HCT116 (cell line): Measurements from ENCODE around the gene SPEF1. TPM values are rescaled to one million over a fixed set of nuclear protein-coding genes. Genes with fewer than 3 reads are reported as not detected.

Experiments used
- ATAC-seq: fragments of 200-7000 bp; cut with Tn5 transposase; 2 replicates; pipeline ENCODE4 v1.9.1; 2020; ENCODE audit warnings: mild to moderate bottlenecking, moderate library complexity
- BruUV-seq: library from RNA; stranded (reverse); fragments of 400-500 nt; replicated peaks from 2 replicates; lab custom pipeline; 2021; lab: Mats Ljungman, UMichigan
- CTCF ChIA-PET: fragments of 300-600 bp; sonication (Branson Sonifier 250); formaldehyde crosslinking; loops from one replicate; lab custom pipeline; 2021; ENCODE audit warnings: antibody characterized with exemption; lab: Charles Lee
- POLR2A ChIA-PET: fragments of 300-600, 350-600 bp; sonication (Branson Sonifier 250); formaldehyde crosslinking; loops from one replicate; lab custom pipeline; 2021; ENCODE audit warnings: antibody characterized with exemption; lab: Charles Lee
- RAD21 ChIA-PET, 2 experiments: fragments of 300-600 bp; sonication (Branson Sonifier 250); formaldehyde crosslinking; loops; one replicate each; lab custom pipeline; 2023; ENCODE audit warnings: low total read pairs in 2 of 2; ENCODE audit not compliant: uncharacterized antibody in 2 of 2, unreplicated experiment in 2 of 2, low non-redundant PET in 1 of 2; lab: Charles Lee
- DNase-seq: peaks from one replicate; pipeline ENCODE4 v3.0.0-alpha.2; 2010; ENCODE audit warnings: low read depth, low spot score
- H2AFZ ChIP-seq: fragments of 200-600 bp; shearing (Covaris generic), sonication (generic); 2 replicates; pipeline ENCODE4 v1.6.1; 2017; ENCODE audit warnings: low read depth, mixed run types, mixed read lengths, antibody characterized with exemption, low read length; ENCODE audit not compliant: poor library complexity, severe bottlenecking
- H3K27ac ChIP-seq: 2 replicates; pipeline ENCODE4 v1.5.1; 2012; ENCODE audit warnings: low read depth, low read length
- H3K27me3 ChIP-seq: fragments of 200-600 bp; sonication (generic); 2 replicates; pipeline ENCODE4 v1.6.1; 2016; ENCODE audit warnings: mixed run types, low read length, mixed read lengths; ENCODE audit not compliant: insufficient read depth
- H3K36me3 ChIP-seq, 2 experiments: fragments of 200-500 bp in 1 of 2; fragments of 200-600 bp in 1 of 2; sonication (Bioruptor generic) in 1 of 2; sonication (generic) in 1 of 2; 2 replicates each; pipeline versions ENCODE4 v1.5.1 to v1.6.1; 2014 to 2016; ENCODE audit warnings: low read length in 2 of 2, inconsistent platforms in 1 of 2, mixed read lengths in 1 of 2, mixed run types in 1 of 2; ENCODE audit not compliant: insufficient read depth in 2 of 2, control insufficient read depth in 1 of 2
- H3K4me1 ChIP-seq, 2 experiments: fragments of 200-600 bp in 1 of 2; sonication (generic) in 1 of 2; 2 replicates each; pipeline versions ENCODE4 v1.5.1 to v1.6.1; 2012 to 2017; ENCODE audit warnings: low read length in 2 of 2, inconsistent platforms in 1 of 2, mild to moderate bottlenecking in 1 of 2, mixed read lengths in 1 of 2, mixed run types in 1 of 2, moderate library complexity in 1 of 2; ENCODE audit not compliant: insufficient read depth in 2 of 2, control insufficient read depth in 1 of 2
- H3K4me2 ChIP-seq: fragments of 200-600 bp; sonication (generic); 2 replicates; pipeline ENCODE4 v1.6.1; 2017; ENCODE audit warnings: mixed run types, low read length, mixed read lengths
- H3K4me3 ChIP-seq, 2 experiments: fragments of 200-600 bp in 1 of 2; sonication (generic) in 1 of 2; replicated peaks in 1 of 2; 2 replicates each; pipeline ENCODE4 v1.5.1; 2011 to 2016; ENCODE audit warnings: low read length in 2 of 2, control low read depth in 1 of 2, low read depth in 1 of 2, mild to moderate bottlenecking in 1 of 2, mixed read lengths in 1 of 2, mixed run types in 1 of 2
- H3K79me2 ChIP-seq: fragments of 200-600 bp; sonication (generic); 2 replicates; pipeline ENCODE4 v1.6.1; 2017; ENCODE audit warnings: mild to moderate bottlenecking, mixed run types, low read length, moderate library complexity, mixed read lengths; ENCODE audit not compliant: insufficient read depth
- H3K9ac ChIP-seq: fragments of 200-600 bp; sonication (generic); 2 replicates; pipeline ENCODE4 v1.6.1; 2016; ENCODE audit warnings: low read length, mixed read lengths
- H3K9me2 ChIP-seq: fragments of 200-600 bp; sonication (generic), shearing (Covaris generic); 2 replicates; pipeline ENCODE4 v1.6.1; 2017; ENCODE audit warnings: mixed run types, mild to moderate bottlenecking, moderate library complexity; ENCODE audit not compliant: insufficient read depth
- H3K9me3 ChIP-seq, 2 experiments: fragments of 200-500 bp in 1 of 2; fragments of 200-600 bp in 1 of 2; sonication (Bioruptor generic) in 1 of 2; sonication (generic) in 1 of 2; 2 replicates each; pipeline ENCODE4 v1.6.1; 2014 to 2017; ENCODE audit warnings: low read length in 2 of 2, mixed read lengths in 2 of 2, inconsistent platforms in 1 of 2, low read depth in 1 of 2, mild to moderate bottlenecking in 1 of 2, mixed run types in 1 of 2, moderate library complexity in 1 of 2; ENCODE audit not compliant: control insufficient read depth in 1 of 2, insufficient read depth in 1 of 2
- H4K20me1 ChIP-seq: fragments of 200-600 bp; sonication (generic), shearing (Covaris generic); 2 replicates; pipeline ENCODE4 v1.6.1; 2017; ENCODE audit warnings: mixed run types, mild to moderate bottlenecking, moderate library complexity; ENCODE audit not compliant: insufficient read depth
- CBX3 ChIP-seq: IDR thresholded peaks from 2 replicates; pipeline ENCODE4 v1.6.1; 2012; ENCODE audit warnings: low read depth
- CEBPB ChIP-seq: IDR thresholded peaks from 2 replicates; pipeline ENCODE4 v1.6.1; 2012; ENCODE audit warnings: low read depth
- EGR1 ChIP-seq: IDR thresholded peaks from 2 replicates; pipeline ENCODE4 v1.6.1; 2012; ENCODE audit warnings: low read depth
- ELF1 ChIP-seq: IDR thresholded peaks from 2 replicates; pipeline ENCODE4 v1.6.1; 2012; ENCODE audit warnings: low read depth, borderline replicate concordance
- EZH2 ChIP-seq: fragments of 200-600 bp; sonication (generic); IDR thresholded peaks from 2 replicates; pipeline ENCODE4 v1.6.1; 2017; ENCODE audit warnings: antibody characterized with exemption, mixed run types
- EZH2phosphoT487 ChIP-seq: fragments of 200-600 bp; IDR thresholded peaks from 2 replicates; pipeline ENCODE4 v1.6.1; 2018; ENCODE audit warnings: antibody characterized with exemption, borderline replicate concordance
- FOSL1 ChIP-seq: IDR thresholded peaks from 2 replicates; pipeline ENCODE4 v1.6.1; 2012; ENCODE audit warnings: low read depth
- JUND ChIP-seq: IDR thresholded peaks from 2 replicates; pipeline ENCODE4 v1.6.1; 2012
- POLR2AphosphoS5 ChIP-seq: IDR thresholded peaks from 2 replicates; pipeline ENCODE4 v1.6.1; 2011; ENCODE audit warnings: mild to moderate bottlenecking, low read depth, low read length, moderate library complexity
- RAD21 ChIP-seq: IDR thresholded peaks from 2 replicates; pipeline ENCODE4 v1.6.1; 2012; ENCODE audit warnings: low read depth, mild to moderate bottlenecking
- SIN3A ChIP-seq: IDR thresholded peaks from 2 replicates; pipeline ENCODE4 v1.6.1; 2012; ENCODE audit warnings: low read depth
- SP1 ChIP-seq: IDR thresholded peaks from 2 replicates; pipeline ENCODE4 v1.6.1; 2012; ENCODE audit warnings: low read depth
- TCF7L2 ChIP-seq: IDR thresholded peaks from 2 replicates; pipeline ENCODE4 v1.7.0; 2011; ENCODE audit warnings: borderline replicate concordance, inconsistent platforms; ENCODE audit not compliant: insufficient read depth, insufficient read length; ENCODE audit errors: extremely low read depth
- YY1 ChIP-seq: IDR thresholded peaks from 2 replicates; pipeline ENCODE4 v1.6.1; 2011; ENCODE audit warnings: low read length, low read depth, moderate library complexity, mild to moderate bottlenecking; ENCODE audit not compliant: insufficient replicate concordance; ENCODE audit errors: extremely low read depth
- ZFX ChIP-seq: fragments of 450-650 bp; IDR thresholded peaks from 2 replicates; pipeline ENCODE4 v1.6.1; 2017
- intact Hi-C: fragments of 100-400 bp; cut with micrococcal nuclease; formaldehyde crosslinking; loops from 2 replicates; pipeline ENCODE4 v1.10.0; 2022
- total RNA-seq: library from RNA; stranded (reverse); gene quantifications from one replicate; pipeline ENCODE4 v1.2.1, GENCODE V29; 2021; ENCODE audit not compliant: unreplicated experiment
- TF ChIP-seq, protein P1 (sequence below): IDR thresholded peaks from 2 replicates; pipeline ENCODE4 v1.6.1; 2012; ENCODE audit warnings: low read depth
- TF ChIP-seq, protein P2 (sequence below), 3 experiments: fragments of 200-600 bp in 1 of 3; sonication (generic) in 1 of 3; IDR thresholded peaks in 2 of 3; conservative IDR thresholded peaks in 1 of 3; 2 replicates each; pipeline ENCODE4 v1.5.1; 2012 to 2017; ENCODE audit warnings: low read depth in 2 of 3, low read length in 2 of 3, antibody characterized with exemption in 1 of 3, borderline replicate concordance in 1 of 3, control low read depth in 1 of 3, mild to moderate bottlenecking in 1 of 3, mixed read lengths in 1 of 3, mixed run types in 1 of 3, moderate library complexity in 1 of 3; ENCODE audit not compliant: insufficient read depth in 1 of 3

SPEF1 gene
- total RNA-seq, 1 experiment from 2014 or later = 0.93 TPM

DNA sequence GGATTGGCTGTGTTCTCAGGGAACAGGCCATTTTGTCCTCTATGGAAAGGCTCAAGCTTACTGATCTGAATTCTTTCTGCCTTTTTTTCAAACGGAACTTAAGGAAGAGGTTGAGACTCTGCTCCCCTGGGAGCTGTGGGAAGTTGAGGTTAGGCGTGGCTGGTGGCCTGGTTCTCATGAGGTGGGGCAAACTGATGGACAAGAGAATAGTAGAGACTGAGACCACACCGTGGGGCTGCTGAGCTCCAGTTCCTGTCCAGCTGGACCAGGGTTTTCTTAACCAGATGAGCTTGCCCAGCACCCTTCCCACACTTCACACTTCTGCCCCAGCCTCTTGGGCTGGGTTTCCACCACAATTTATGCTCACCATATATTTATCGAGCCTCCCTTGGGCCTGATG is 45.2 kb upstream of the SPEF1 start:
- H3K79me2 ChIP-seq = no peaks in the 10 kb centered on the region
- POLR2A ChIA-PET = no interaction called here
- no peaks in the 10 kb centered on the region for H3K27me3 ChIP-seq
- intact Hi-C loops = no loop called here
- H3K27ac ChIP-seq = no peak overlapping the region
- RAD21 ChIA-PET = no interaction called here
- no peaks in the 10 kb centered on the region for H3K9me2 ChIP-seq
- H3K36me3 ChIP-seq = peaks cover 4 to 5% of the 10 kb centered on the region in 2 experiments; a peak in 1 of 4 replicates
- no peak for ATAC-seq
- no peak for TF ChIP-seq JUND
- TF ChIP-seq RAD21 = no peak
- H3K4me2 ChIP-seq = no peak overlapping the region
- H2AFZ ChIP-seq = no peak overlapping the region
- CTCF ChIA-PET = no interaction called here
- no TSS peak for BruUV-seq
- H3K4me1 ChIP-seq = peaks cover 4% of the 10 kb centered on the region in 2 experiments
- H3K4me3 ChIP-seq = no peak overlapping the region
- DNase-seq = no peak
- no peaks in the 10 kb centered on the region for H3K9me3 ChIP-seq
- H3K9ac ChIP-seq = no peak overlapping the region
- no peaks in the 10 kb centered on the region for H4K20me1 ChIP-seq

DNA sequence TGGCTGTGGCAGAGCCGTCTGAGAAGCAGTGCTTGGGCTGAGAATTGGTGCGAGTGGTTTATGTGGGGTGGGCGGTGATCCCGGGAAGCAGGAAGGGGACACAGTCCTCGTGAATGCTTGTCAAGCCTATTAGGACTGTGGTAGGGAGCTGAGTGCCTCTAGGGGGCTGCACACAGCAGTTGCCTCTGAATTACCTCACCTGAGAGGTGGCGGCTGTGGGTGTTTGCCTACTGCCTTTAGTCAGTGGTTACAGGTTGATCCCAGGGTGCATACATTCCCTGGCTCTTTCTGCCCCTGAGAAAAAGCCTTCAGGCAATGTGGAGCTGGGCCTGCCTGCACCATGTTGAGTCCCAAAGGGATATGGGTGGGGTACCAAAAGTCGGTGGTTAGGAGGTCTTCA is 44.3 kb upstream of the SPEF1 start:
- Histone ChIP-seq H3K9me3 (no peaks in the 10 kb centered on the region), H3K4me3 (no peak overlapping the region), H3K79me2 (peaks cover 5% of the 10 kb centered on the region), H3K4me2 (no peak overlapping the region), H3K4me1 (peaks cover 6 to 10% of the 10 kb centered on the region in 2 experiments), H3K36me3 (peaks cover 4 to 5% of the 10 kb centered on the region in 2 experiments; a peak in 1 of 4 replicates), H4K20me1 (no peaks in the 10 kb centered on the region), H3K27ac (no peak overlapping the region), H3K9me2 (no peaks in the 10 kb centered on the region), H3K27me3 (no peaks in the 10 kb centered on the region), H2AFZ (no peak overlapping the region), H3K9ac (no peak overlapping the region)
- TF ChIP-seq TCF7L2 (no peak), ZFX (no peak), ELF1 (no peak), SP1 (no peak), EZH2phosphoT487 (no peak), POLR2AphosphoS5 (no peak), RAD21 (no peak), FOSL1 (no peak), SIN3A (no peak), CEBPB (no peak), EGR1 (no peak), EZH2 (no peak), YY1 (no peak), JUND (no peak), CBX3 (no peak)
- TF ChIP-seq, protein P1, sequence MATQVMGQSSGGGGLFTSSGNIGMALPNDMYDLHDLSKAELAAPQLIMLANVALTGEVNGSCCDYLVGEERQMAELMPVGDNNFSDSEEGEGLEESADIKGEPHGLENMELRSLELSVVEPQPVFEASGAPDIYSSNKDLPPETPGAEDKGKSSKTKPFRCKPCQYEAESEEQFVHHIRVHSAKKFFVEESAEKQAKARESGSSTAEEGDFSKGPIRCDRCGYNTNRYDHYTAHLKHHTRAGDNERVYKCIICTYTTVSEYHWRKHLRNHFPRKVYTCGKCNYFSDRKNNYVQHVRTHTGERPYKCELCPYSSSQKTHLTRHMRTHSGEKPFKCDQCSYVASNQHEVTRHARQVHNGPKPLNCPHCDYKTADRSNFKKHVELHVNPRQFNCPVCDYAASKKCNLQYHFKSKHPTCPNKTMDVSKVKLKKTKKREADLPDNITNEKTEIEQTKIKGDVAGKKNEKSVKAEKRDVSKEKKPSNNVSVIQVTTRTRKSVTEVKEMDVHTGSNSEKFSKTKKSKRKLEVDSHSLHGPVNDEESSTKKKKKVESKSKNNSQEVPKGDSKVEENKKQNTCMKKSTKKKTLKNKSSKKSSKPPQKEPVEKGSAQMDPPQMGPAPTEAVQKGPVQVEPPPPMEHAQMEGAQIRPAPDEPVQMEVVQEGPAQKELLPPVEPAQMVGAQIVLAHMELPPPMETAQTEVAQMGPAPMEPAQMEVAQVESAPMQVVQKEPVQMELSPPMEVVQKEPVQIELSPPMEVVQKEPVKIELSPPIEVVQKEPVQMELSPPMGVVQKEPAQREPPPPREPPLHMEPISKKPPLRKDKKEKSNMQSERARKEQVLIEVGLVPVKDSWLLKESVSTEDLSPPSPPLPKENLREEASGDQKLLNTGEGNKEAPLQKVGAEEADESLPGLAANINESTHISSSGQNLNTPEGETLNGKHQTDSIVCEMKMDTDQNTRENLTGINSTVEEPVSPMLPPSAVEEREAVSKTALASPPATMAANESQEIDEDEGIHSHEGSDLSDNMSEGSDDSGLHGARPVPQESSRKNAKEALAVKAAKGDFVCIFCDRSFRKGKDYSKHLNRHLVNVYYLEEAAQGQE = no peak
- TF ChIP-seq, protein P2, sequence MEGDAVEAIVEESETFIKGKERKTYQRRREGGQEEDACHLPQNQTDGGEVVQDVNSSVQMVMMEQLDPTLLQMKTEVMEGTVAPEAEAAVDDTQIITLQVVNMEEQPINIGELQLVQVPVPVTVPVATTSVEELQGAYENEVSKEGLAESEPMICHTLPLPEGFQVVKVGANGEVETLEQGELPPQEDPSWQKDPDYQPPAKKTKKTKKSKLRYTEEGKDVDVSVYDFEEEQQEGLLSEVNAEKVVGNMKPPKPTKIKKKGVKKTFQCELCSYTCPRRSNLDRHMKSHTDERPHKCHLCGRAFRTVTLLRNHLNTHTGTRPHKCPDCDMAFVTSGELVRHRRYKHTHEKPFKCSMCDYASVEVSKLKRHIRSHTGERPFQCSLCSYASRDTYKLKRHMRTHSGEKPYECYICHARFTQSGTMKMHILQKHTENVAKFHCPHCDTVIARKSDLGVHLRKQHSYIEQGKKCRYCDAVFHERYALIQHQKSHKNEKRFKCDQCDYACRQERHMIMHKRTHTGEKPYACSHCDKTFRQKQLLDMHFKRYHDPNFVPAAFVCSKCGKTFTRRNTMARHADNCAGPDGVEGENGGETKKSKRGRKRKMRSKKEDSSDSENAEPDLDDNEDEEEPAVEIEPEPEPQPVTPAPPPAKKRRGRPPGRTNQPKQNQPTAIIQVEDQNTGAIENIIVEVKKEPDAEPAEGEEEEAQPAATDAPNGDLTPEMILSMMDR (IDR thresholded peaks at IDR 0.05 in 2 of 3, conservative IDR thresholded peaks at IDR 0.05 in 1 of 3; ENCODE audit: borderline replicate concordance in 1 of 3, insufficient read depth in 1 of 3, low read depth in 2 of 3, low read length in 2 of 3) = no peak
- intact Hi-C loops = no loop called here
- ATAC-seq (no peak), DNase-seq (no peak)
- POLR2A ChIA-PET = interaction anchor here (0.5 kb wide), 1 partner anchor 20 kb away, joined by 3 read pairs; no protein-coding TSS in a partner anchor
- CTCF ChIA-PET = interaction anchor here (0.6 kb wide), 1 partner anchor 29 kb away, joined by 3 read pairs; no protein-coding TSS in a partner anchor
- RAD21 ChIA-PET = no interaction called here
- no TSS peak for BruUV-seq
